Measurements from ENCODE around the gene BTBD6.
"Not testable (repeated sequence)": the region's sequence is repeated elsewhere in the genome, so short reads cannot be mapped to it uniquely, and the experiment has no call there.

The BTBD6 gene

DNA sequence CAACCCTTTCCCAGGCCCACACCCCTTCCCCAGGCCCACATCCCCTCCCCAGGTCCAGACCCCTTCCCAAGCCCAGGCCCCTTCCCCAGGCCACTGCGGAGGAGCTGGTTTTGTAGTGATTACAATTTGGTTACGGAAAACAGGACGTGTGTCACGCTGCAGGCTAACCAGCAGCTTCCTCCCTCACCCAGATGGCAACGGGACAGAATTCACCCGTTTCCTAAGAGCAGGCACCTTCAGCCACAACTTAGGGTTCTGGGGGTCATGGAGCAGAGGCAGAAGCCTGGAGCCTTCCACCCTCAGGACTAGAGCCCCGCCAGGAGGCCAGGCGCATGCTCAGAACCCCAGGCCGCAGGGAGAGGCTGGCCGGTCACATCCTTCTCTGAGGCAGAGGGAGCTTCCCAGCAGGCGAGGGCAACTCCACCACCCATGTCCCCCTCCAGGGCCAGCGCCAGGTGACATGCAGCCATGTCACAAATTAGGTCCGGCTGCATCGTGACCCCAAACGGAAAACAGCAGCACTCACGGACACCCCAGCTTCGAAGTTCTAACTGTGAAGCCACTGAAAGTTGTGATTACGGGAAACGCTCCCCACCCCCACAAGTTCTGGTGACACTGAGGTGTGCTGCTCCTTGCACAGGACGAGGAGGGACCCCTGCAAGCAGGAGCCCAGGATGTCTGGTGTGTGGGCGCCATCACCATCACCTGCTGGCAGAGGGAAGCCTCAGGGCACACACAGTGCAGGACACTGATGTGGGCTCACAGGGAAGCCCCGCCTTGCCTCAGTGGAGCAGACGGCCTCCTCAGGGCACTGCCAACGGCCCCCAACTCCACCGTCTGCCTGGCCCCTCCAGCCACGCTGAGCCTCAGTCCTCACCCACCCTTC, 44.7 kb downstream of the BTBD6 start:
- DNase-seq (ENCODE audit: low read depth in 3 of 3, low spot score in 1 of 3): no peak

DNA sequence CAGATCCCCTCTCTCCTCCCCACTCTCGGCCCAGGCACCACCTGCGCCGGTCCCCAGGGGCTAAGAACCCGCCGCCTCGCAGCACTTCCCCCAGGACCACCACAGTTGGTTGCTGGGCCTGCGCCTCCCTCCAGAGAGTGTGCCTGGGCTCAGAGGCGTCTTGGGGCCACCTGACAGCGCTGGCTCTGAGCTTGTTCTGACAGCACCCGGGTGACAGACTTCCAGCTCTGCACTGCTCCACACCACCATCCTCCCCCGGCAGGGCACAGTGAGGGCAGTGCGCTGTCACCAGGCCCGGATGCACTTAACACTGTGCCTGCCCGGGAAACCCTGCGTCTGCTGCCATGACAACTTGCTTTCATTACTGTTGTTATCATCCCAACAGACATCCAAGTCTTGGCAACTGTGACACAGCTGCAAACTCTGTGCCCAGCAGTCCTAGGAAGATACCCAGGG, 45.8 kb downstream of the BTBD6 start:
- DNase-seq (ENCODE audit: low read depth in 3 of 3, low spot score in 1 of 3): peak in 2 of 3 donors; percentile 18 to 39

DNA sequence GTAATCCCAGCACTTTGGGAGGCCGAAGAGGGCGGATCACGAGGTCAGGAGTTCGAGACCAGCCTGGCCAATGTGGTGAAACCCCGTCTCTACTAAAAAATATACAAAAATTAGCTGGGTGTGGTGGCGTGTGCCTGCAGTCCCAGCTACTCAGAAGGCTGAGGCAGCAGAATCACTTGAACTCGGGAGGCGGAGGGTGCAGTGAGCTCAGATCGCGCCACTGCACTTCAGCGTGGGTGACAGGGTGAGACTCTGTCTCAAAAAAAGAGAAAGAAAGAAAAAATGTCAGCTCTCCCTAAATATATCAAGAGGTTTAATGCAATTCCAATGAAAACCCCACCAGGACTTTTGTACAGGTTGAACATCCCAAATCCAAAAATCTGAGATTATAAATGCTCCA, 49.0 kb downstream of the BTBD6 start:
- not testable (repeated sequence) for DNase-seq (ENCODE audit: low read depth in 3 of 3, low spot score in 1 of 3)

DNA sequence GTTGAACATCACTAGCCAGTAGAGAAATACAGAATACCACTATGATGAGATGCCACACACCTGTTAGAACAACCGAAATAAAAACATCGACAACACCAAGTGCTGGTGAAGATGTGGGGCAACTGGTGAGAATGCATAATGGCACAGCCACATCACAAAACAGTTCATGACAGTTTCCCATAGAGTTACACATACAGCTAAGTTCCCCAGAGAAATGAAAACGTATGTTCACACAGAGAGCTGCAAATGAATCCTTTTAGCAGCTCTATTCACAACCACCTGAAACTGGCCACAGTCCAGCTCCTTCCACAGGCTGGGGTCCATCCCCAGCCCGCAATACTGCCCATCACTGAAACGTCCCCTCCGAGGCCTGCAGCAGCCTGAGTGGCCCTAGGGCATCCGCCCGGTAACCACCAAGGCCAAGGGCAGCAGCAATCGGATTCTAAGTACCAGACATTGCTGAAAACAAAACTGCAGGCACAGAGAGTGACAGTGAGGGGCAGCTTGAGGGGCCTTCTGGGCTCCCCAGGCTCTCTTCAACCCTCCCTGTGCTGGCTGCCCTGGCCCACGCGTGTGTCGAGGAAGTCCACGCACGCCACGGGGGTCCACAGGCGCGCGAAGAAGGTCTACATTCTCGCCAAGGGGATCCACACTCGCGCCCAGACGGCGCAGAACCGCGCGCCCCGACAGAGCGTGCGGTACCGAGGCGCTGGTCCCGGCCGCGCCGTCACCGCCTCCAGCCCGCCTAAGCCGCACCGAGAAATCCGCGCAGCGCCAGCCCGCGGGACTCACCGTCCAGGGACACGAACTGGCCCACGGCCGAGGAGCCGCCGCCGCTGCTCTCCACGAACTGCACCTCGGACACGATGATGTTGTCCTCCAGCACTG, 51.6 kb downstream of the BTBD6 start:
- DNase-seq (ENCODE audit: low read depth in 3 of 3, low spot score in 1 of 3): no peak
